ENCODE measurements around the gene CARD9.

CARD9 gene

GRCh38 chr9:136400038-136400834 is 26.8 kb upstream of the CARD9 start, which contains the start of gene SNAPC4:
Gene SNAPC4, minus strand, starts transcription at chr9:136400170. Its CDS starts 1,742 bp downstream, at chr9:136398428.
- peak; percentile 78 for DNase-seq

- peak; percentile 41 for DNase-seq
Observed at GRCh38 chr9:136399176-136400037, 25.9 kb upstream of the CARD9 start.

- no peak for DNase-seq
Observed at GRCh38 chr9:136398286-136398685, 24.8 kb upstream of the CARD9 start.

GRCh38 chr9:136397643-136398042 is 24.2 kb upstream of the CARD9 start:
- no peak for DNase-seq

GRCh38 chr9:136396219-136396515 is 22.7 kb upstream of the CARD9 start:
- no peak for DNase-seq

GRCh38 chr9:136395345-136396218 is 22.1 kb upstream of the CARD9 start:
- DNase-seq = no peak

- DNase-seq = no peak
Observed at GRCh38 chr9:136395020-136395340, 21.5 kb upstream of the CARD9 start.

GRCh38 chr9:136394312-136395019 is 21.0 kb upstream of the CARD9 start:
- no peak for DNase-seq

GRCh38 chr9:136393531-136393930 is 20.1 kb upstream of the CARD9 start:
- DNase-seq = no peak

- DNase-seq = no peak
Observed at GRCh38 chr9:136392538-136393449, 19.3 kb upstream of the CARD9 start.

GRCh38 chr9:136391737-136392537 is 18.5 kb upstream of the CARD9 start:
- DNase-seq = no peak

- no peak for DNase-seq
Observed at GRCh38 chr9:136389396-136389795, 15.9 kb upstream of the CARD9 start.

GRCh38 chr9:136387217-136387616 is 13.7 kb upstream of the CARD9 start:
- DNase-seq = no peak

GRCh38 chr9:136386018-136386417 is 12.5 kb upstream of the CARD9 start:
- DNase-seq = no peak

GRCh38 chr9:136385015-136385414 is 11.5 kb upstream of the CARD9 start:
- no peak for DNase-seq

- DNase-seq = no peak
Observed at GRCh38 chr9:136383436-136383835, 10.0 kb upstream of the CARD9 start.

GRCh38 chr9:136381966-136382513 is 8.6 kb upstream of the CARD9 start:
- no peak for DNase-seq

- no peak for DNase-seq
Observed at GRCh38 chr9:136381311-136381710, 7.8 kb upstream of the CARD9 start.

- no peak for DNase-seq
Observed at GRCh38 chr9:136380381-136380780, 6.9 kb upstream of the CARD9 start.

GRCh38 chr9:136379891-136380290 is 6.4 kb upstream of the CARD9 start:
- no peak for DNase-seq
